K562 (cell line): ENCODE data around the gene OR5AU1. TPM values are rescaled to one million over a fixed set of nuclear protein-coding genes. Genes with fewer than 3 reads are reported as not detected.

Source experiments
- ATAC-seq: fragments of 200-7000 bp; cut with Tn5 transposase; 3 replicates; pipeline ENCODE4 v1.9.1; 2020; ENCODE audit warnings: moderate library complexity
- BruUV-seq: library from RNA; stranded (reverse); fragments of 400-500 nt; replicated peaks from 2 replicates; lab custom pipeline; 2021; lab: Mats Ljungman, UMichigan
- CTCF ChIA-PET: fragments of 300-600 bp; formaldehyde crosslinking; extraction: SDS; loops from one replicate; lab custom pipeline; 2021; ENCODE audit warnings: low intra/inter-chr PET ratio; lab: Yijun Ruan, JAX
- POLR2A ChIA-PET: fragments of 300-600, 350-650 bp; sonication (Branson Sonifier 250); formaldehyde crosslinking; extraction: SDS; loops from one replicate; lab custom pipeline; 2021; ENCODE audit warnings: antibody characterized with exemption, inconsistent platforms; lab: Yijun Ruan, JAX
- DNase-seq, 4 experiments: peaks; one replicate each; pipeline versions ENCODE4 v3.0.0 to v3.0.0-alpha.2; 2011 to 2018; ENCODE audit warnings: low spot score in 3 of 4, mixed read lengths in 3 of 4; ENCODE audit errors: extremely low read depth in 1 of 4
- FAIRE-seq: peaks from 2 replicates; lab custom pipeline; 2011; peaks lifted over from hg19 to GRCh38; lab: Jason Lieb, UNC
- H2AFZ ChIP-seq: 2 replicates; pipeline ENCODE4 v1.6.0; 2011; ENCODE audit warnings: low read depth, low read length, control low read depth, inconsistent platforms
- H3K27ac ChIP-seq: fragments of 200-600 bp; 3 replicates; pipeline ENCODE4 v1.8.0; 2011; ENCODE audit warnings: low read depth, mild to moderate bottlenecking, control low read depth, inconsistent platforms, low read length, moderate library complexity, mixed read lengths; ENCODE audit errors: extremely low read depth
- H3K27me3 ChIP-seq, 2 experiments: fragments of 300-600 bp in 1 of 2; 2 replicates in 1 of 2; 3 replicates in 1 of 2; pipeline versions ENCODE4 v1.6.0 to v1.8.0; 2011; ENCODE audit warnings: inconsistent platforms in 2 of 2, low read length in 2 of 2, mild to moderate bottlenecking in 1 of 2, mixed read lengths in 1 of 2, moderate library complexity in 1 of 2; ENCODE audit not compliant: control insufficient read depth in 2 of 2, insufficient read depth in 2 of 2
- H3K36me3 ChIP-seq: fragments of 300-600 bp; 3 replicates; pipeline ENCODE4 v1.8.0; 2011; ENCODE audit warnings: mild to moderate bottlenecking, low read length, inconsistent platforms; ENCODE audit not compliant: control insufficient read depth, insufficient read depth
- H3K4me1 ChIP-seq, 2 experiments: fragments of 200-600 bp in 1 of 2; replicated peaks in 1 of 2; 2 replicates in 1 of 2; 3 replicates in 1 of 2; pipeline versions ENCODE4 v1.5.1 to v1.8.0; 2011; ENCODE audit warnings: inconsistent platforms in 2 of 2, low read length in 2 of 2, mild to moderate bottlenecking in 1 of 2, mixed read lengths in 1 of 2, moderate library complexity in 1 of 2; ENCODE audit not compliant: control insufficient read depth in 2 of 2, insufficient read depth in 2 of 2
- H3K4me2 ChIP-seq: 2 replicates; pipeline ENCODE4 v1.6.1; 2011; ENCODE audit warnings: low read length, control low read depth, inconsistent platforms, mixed read lengths; ENCODE audit not compliant: insufficient read depth
- H3K4me3 ChIP-seq: fragments of 200-600 bp; sonication (generic), shearing (Covaris generic); 2 replicates; pipeline ENCODE4 v1.5.1; 2016; ENCODE audit warnings: control low read depth, inconsistent platforms
- H3K79me2 ChIP-seq: fragments of 200-600 bp; 3 replicates; pipeline ENCODE4 v1.8.0; 2011; ENCODE audit warnings: low read length, inconsistent platforms; ENCODE audit not compliant: control insufficient read depth, insufficient read depth
- H3K9ac ChIP-seq, 2 experiments: 2 replicates each; pipeline versions ENCODE4 v1.6.0 to v1.6.1; 2011; ENCODE audit warnings: low read depth in 2 of 2, low read length in 2 of 2, control low read depth in 1 of 2, inconsistent platforms in 1 of 2, mild to moderate bottlenecking in 1 of 2, mixed read lengths in 1 of 2; ENCODE audit not compliant: insufficient read depth in 1 of 2
- H3K9me1 ChIP-seq: one replicate; pipeline ENCODE4 v1.6.0; 2011; ENCODE audit warnings: inconsistent platforms, mild to moderate bottlenecking, low read length, moderate library complexity; ENCODE audit not compliant: control insufficient read depth, insufficient read depth
- H3K9me3 ChIP-seq: replicated peaks from 2 replicates; pipeline ENCODE4 v1.5.1; 2011; ENCODE audit warnings: low read depth, low read length, inconsistent platforms; ENCODE audit not compliant: control insufficient read depth, insufficient read depth
- H4K20me1 ChIP-seq: replicated peaks from 2 replicates; pipeline ENCODE4 v1.6.1; 2011; ENCODE audit warnings: low read length, inconsistent platforms, mixed read lengths; ENCODE audit not compliant: control insufficient read depth, insufficient read depth
- MBD2 ChIP-seq: sonication (generic); IDR thresholded peaks from 2 replicates; pipeline ENCODE4 v1.6.1; 2016; ENCODE audit warnings: low read depth, borderline replicate concordance
- POLR2AphosphoS2 ChIP-seq: IDR thresholded peaks from 2 replicates; pipeline ENCODE4 v1.6.1; 2012; ENCODE audit warnings: low read length, improper control_type of control experiment
- PYGO2 ChIP-seq: fragments of 450-650 bp; IDR thresholded peaks from 2 replicates; pipeline ENCODE4 v1.6.1; 2016; ENCODE audit warnings: mild to moderate bottlenecking, missing genetic modification characterization, moderate library complexity, missing compliant biosample characterization
- ZKSCAN1 ChIP-seq: fragments of 150-350 bp; IDR thresholded peaks from 2 replicates; pipeline ENCODE4 v1.6.1; 2016; ENCODE audit warnings: low read depth, low read length
- WGBS: fragments of 100-300 bp; shearing (Covaris generic); methylation state at CpG from one replicate; pipeline ENCODE4 v1.1.6; 2016; ENCODE audit warnings: low coverage, mixed read lengths; ENCODE audit not compliant: insufficient coverage; ENCODE audit errors: missing lambda C conversion rate; 5-methylcytosine and 5-hydroxymethylcytosine counted together
- in situ Hi-C: fragments of 300-500 bp; cut with MboI; formaldehyde crosslinking; loops from 4 replicates; pipeline ENCODE4 v1.15.0; 2018; ENCODE audit warnings: inconsistent platforms, mixed read lengths
- intact Hi-C: fragments of 100-400 bp; cut with micrococcal nuclease; formaldehyde crosslinking; loops from 2 replicates; pipeline ENCODE4 v1.14.2; 2022
- polyA plus RNA-seq, 8 experiments: library from polyadenylated mRNA; depleted of rRNA in 4 of 8; stranded (reverse) in 5 of 8; unstranded in 3 of 8; fragments of >200 nt; fragmentation: Nextera tagmentation in 2 of 8; fragmentation: Illumina TruSeq in 1 of 8; extraction: Ambion mirVana in 2 of 8; extraction: Trizol in 1 of 8; gene quantifications; 2 replicates each; pipeline versions ENCODE4 v1.2.1 to v1.2.3, GENCODE V29; 2011 to 2014; ENCODE audit warnings: inconsistent platforms in 1 of 8, missing spikeins in 1 of 8
- total RNA-seq, 7 experiments: library from RNA; depleted of rRNA in 6 of 7; stranded (reverse); fragments of >200 nt in 6 of 7; fragmentation: Illumina TruSeq in 2 of 7; extraction: Trizol in 2 of 7; gene quantifications; 2 replicates each; pipeline versions ENCODE4 v1.2.1 to v1.2.3, GENCODE V29; 2011 to 2021; ENCODE audit warnings: low replicate concordance in 1 of 7
- TF ChIP-seq, protein P1 (sequence below): fragments of 250-450 bp; sonication (Bioruptor Pico); IDR thresholded peaks from 2 replicates; pipeline ENCODE4 v1.5.0; 2021; ENCODE audit warnings: mild to moderate bottlenecking, moderate library complexity
- TF ChIP-seq, protein P2 (sequence below): fragments of 450-650 bp; IDR thresholded peaks from 2 replicates; pipeline ENCODE4 v1.6.1; 2018; ENCODE audit warnings: mild to moderate bottlenecking, low read depth; ENCODE audit not compliant: partially characterized antibody

Gene OR5AU1
- total and polyA plus RNA-seq, 9 of the 15 experiments (the other 6 are each of a cell fraction or from before 2014, with no cell fraction given): not detected

DNA sequence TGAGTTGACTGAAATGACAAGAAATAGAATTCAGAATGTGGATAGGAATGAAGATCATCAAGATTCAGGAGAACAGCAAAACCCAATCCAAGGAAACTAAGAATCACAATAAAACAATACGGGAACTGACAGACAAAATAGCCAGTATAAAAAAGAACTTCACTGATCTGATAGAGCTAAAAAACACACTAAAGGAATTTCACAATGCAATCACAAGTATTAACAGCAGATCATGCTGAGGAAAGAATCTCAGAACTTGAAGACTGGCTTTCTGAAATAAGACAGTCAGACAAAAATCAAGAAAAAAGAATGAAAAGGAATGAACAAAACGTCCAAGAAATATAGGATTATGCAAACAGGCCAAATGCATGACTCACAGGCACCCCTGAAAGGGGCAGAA lies 15.3 kb upstream of the OR5AU1 start:
- Histone ChIP-seq H3K27me3 (peaks cover 0 to 5% of the 10 kb centered on the region in 2 experiments; a peak in 2 of 5 replicates), H3K27ac (no peak overlapping the region), H3K36me3 (no peaks in the 10 kb centered on the region), H3K79me2 (no peaks in the 10 kb centered on the region), H3K4me1 (no peaks in the 10 kb centered on the region; a peak in 1 of 5 replicates), H2AFZ (no peak overlapping the region), H3K9me1 (no peaks in the 10 kb centered on the region), H3K4me2 (no peak overlapping the region), H4K20me1 (no peaks in the 10 kb centered on the region), H3K4me3 (no peak overlapping the region), H3K9me3 (0 out of 2 replicates have a peak, but pooled peaks cover 2% of the 10 kb centered on the region), H3K9ac (no peak overlapping the region)
- DNase-seq (no peak), FAIRE-seq (no peak), ATAC-seq (no peak)
- WGBS: 3% methylated on average over 2 of the region's 2 CpGs
- CTCF ChIA-PET: no interaction called here
- TF ChIP-seq, protein P1, sequence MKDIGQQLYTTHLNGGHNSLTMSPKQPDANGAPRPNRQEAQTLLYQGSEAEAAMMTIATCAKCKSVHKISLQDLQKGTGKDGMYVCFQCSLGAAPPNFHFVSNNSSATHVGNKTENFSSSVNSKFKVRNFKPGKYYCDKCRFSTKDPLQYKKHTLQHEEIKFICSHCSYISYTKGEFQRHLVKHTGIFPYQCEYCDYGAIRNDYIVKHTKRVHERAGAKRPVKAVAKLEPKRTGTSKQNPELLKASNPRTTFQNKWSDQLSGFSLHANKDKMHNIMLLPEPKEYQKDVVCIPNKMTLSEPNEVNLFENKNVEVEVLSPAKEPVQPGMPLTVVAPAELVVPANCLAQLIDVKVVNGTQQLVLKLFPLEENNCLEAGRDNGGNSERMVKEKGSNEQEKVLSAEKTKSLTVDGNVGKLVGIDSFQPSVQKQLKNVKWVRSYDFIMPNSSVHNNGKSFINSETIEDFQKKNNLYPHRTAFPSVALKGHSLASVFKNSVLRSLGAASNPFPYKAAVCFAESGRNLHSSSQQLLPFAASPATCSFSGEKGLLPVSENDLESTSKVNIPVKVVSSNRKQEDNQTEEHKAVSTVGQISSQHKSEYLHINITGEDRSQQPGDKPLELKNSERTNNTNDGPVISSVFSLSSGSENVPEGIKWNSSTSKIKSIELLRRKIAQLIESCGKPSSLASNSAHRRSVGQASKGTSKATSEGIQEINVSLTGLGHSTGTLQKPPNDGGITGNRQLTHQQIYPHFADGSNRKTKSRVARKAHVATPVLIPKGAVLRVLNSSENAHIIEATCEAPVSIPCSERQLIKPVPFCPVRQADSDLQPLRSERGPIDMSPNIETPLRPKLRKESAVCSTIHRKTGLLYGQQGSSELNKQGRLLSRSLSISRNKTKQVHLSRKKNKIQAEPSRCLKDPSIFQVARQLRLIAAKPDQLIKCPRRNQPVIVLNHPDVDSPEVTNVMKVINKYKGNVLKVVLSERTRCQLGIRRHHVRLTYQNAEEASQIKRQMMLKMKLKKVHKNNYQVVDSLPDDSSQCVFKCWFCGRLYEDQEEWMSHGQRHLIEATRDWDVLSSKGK (CRISPR knock-in tag): no peak
- no peak for TF ChIP-seq POLR2AphosphoS2
- no peak for TF ChIP-seq PYGO2
- TF ChIP-seq, protein P2, sequence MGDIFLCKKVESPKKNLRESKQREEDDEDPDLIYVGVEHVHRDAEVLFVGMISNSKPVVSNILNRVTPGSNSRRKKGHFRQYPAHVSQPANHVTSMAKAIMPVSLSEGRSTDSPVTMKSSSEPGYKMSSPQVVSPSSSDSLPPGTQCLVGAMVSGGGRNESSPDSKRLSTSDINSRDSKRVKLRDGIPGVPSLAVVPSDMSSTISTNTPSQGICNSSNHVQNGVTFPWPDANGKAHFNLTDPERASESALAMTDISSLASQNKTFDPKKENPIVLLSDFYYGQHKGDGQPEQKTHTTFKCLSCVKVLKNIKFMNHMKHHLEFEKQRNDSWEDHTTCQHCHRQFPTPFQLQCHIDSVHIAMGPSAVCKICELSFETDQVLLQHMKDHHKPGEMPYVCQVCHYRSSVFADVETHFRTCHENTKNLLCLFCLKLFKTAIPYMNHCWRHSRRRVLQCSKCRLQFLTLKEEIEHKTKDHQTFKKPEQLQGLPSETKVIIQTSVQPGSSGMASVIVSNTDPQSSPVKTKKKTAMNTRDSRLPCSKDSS: no peak
- no peak for TF ChIP-seq MBD2
- TF ChIP-seq ZKSCAN1: no peak
- POLR2A ChIA-PET: no interaction called here
- BruUV-seq: no TSS peak
- in situ Hi-C loops: no loop called here
- intact Hi-C loops: no loop called here
